HG03378 (cell line): ENCODE measurements around the gene CD276.

ENCODE experiments used
- ATAC-seq: cut with Tn5 transposase; IDR thresholded peaks from one replicate; pipeline ENCODE4 v1.9.1; 2021; ENCODE audit warnings: mild to moderate bottlenecking, moderate library complexity; ENCODE audit not compliant: unreplicated experiment

Gene CD276

DNA sequence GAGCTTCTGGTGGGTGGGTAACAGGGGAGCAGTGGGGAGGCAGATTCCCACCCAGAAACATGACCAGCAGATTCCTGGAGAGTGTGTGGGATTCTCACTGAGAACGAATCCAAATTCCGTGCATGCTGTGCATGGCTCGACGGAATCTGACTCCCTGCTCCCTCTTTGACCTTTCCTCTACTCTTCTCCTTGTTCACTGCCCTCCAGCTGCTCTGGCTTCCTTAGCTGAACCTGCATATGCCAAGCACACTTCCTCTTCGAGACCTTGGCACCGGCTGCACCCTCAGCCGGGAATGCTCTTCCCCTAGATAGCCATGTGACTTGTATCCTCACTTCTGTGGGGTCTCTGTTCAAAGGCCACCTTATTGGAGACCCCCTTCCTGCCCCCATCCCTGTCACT, 62.7 kb downstream of the CD276 start:
- ATAC-seq, result no peak

DNA sequence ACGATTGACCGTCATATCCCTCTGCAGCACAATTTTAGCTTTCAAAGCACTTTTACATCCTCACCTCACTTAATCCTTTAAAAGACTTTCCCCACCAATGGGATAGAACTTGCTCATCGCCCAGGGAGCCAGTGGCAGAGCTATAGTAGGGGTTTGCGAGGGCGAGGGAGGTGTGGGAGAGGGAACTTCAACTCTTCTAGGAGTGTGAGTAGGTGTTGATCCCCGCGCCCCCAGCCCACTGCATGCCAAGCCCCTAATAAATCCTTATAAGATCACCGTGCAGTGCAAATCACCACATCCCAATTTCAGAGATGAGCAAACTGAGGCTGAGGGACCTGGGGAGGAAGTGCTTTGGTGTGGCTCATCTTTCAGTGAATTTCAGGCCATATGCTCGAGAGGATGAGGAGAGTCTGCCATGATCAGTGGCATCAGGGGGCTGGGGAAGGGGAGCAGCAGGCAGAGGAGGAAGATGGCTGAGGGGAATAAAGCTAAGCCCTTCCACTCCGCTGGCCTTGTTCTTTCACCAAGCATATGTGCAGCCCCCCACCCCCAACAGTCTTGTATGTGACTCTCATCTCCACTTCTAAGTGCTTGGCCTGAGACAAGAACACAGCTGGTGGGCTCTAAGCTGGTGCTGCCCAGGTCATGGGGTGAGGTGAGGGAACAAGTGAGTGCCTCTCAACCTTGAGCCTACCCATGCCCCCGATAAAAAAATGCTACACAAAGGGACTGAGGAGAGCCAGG, 63.8 kb downstream of the CD276 start:
- ATAC-seq, result no peak

DNA sequence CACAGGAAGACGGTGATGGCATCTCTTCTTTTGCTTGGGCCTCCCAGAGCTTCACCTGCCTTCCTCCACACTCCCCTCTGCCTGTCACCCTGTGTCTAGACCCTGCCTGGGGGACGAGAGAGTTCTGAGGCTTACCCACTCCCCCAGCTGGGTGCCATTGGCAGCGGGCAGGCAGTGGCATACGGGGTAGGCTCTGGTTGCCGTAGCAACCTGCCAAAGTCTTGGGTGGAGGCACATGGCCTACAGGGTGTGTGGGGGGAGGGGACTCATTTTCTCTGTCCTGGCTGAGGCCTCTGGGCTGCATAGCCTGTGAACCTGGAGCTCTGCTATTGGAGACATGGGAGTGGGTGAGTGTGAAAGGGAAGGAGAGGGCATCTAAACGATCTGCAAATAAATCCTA, 64.5 kb downstream of the CD276 start:
- ATAC-seq, result no peak

DNA sequence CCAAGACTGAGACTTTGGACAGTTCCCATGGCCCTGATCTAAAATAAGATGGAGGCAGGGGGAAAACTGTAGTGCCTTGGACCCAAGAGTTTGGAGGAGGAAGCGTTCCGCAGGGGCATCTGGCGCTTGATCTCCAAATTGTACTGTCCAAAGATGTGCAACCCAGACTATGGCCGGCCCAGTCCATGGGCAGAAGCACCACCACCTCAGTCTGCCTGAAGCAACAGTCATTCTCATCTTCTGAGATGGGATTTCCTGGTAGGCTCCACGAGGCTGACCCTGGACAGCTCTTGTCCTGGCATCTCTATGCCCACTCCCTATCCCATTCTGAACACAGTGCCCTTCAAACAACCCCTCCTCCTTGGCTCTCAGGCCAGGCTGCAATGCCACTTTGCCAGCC, 65.3 kb downstream of the CD276 start:
- no peak for ATAC-seq

DNA sequence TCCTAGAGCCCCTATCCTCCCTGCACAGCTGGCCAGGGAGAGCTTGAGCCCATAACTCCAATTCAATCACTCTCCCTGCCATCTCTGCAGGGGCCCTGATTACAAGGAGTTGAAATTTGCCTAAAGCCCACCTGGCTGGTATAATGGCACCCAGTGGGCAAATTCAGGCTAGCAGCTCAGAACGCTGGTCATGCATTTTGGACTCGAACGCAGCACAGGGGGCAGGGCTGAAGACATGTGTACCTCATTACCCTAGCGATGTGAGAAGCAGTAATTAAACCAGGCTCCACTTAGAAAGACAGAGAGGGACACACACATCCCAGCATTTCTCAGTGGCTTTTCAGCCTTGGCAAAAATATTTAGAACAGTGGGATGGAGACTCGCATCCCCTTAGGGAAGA, 65.8 kb downstream of the CD276 start:
- ATAC-seq, result no peak

DNA sequence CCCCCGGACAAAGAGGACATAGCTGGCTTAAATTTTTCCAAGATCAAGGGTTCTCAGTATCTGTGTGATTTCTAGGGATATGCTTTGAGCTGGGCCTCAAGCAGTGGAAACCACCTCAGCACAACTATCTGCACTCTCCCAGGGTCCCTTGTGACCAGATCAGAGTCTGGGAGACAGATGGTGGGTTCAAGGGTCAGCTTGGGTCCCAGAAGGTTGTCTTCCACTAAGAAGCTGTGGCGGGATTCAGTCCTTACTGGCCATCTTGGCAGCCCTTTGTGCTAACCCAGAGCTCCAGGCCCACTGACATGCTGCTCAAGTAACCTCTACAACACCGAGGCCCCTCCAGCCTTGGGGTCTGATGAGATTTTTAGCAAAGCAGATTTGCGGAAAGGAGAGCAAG, 66.3 kb downstream of the CD276 start:
- no peak for ATAC-seq

DNA sequence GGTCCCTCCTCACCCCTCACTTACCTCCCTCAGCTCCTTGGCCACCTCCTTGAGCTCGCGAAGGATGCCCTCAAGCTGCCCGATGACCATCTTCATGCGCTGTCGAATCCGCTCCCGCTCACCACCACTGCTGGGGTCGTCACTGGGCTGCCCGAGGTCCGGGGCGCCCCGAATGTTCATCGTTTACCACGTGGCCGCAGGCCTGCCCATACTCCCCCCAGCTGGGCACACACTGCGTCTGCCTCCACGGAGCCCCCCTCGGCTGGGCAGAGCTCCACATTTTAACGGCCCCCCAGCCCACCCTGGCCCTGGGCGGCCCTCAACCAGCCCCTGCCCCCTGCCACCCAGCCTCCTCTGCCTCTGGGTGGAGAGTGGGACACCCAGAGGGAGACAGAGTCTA, 66.8 kb downstream of the CD276 start:
- ATAC-seq, result no peak

DNA sequence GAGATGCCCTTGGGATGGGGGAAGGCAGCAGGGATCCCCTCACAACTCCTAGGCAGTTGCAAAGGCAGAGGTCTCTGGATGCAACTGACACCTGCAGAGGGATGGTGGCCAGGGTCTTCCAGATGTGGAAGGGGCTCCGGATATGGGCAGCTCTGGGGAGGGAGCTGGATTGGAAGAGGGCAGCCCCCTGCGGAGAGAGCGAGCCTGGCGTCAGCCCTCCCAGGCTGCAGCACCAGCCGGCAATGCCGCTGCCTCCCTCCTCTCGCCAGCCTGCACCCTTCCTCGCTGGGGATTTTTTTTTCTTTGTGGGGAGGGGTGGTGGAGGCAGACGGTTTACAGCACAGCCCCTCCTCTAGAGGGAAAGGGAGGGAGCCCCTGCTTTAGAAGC, 67.3 kb downstream of the CD276 start:
- no peak for ATAC-seq

DNA sequence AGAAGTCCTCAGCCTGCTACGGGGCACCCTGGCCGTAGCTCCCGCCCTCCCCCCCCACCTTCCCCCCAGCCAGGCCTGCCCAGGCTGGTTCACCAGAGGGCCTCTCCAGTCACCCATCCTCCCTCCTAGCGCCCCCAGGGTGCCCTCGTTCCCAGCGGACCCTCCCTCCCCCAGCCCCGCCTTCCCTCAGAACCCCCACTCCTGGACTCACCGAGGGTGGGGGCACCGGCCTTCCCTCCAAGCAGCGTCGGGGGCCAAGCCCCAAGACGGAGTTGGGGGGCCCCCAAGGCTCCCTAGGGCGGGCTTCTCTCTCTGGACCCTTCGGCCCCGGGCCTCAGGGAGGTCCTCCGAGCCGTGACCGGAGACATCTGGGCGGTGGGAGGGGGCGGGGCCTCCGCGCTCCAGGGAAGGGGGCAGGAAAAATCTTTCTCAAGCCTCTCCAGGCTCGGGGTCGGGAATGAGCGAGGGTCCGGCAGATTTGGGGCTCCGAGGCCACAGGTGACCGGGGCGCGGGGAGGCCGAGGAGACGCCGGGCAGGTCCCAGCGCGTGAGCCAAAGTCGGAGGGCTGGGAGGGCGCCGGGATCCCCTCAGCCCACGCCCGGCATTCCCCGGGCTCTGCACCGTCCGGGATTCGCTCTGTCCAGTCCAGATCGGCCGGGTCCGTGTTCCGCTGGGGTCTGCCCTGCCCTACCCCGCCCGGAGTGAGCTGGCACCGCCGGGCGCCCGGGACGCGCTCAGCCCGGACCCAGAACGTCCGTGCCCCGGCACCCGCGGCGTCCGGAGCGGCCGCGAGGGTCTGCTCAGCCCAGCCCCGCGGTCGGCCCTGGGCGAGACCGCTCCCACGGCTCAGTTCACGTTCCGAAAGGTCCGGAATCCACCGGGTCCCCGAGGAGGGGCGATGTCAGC, 68.0 kb downstream of the CD276 start:
- ATAC-seq, result no peak

DNA sequence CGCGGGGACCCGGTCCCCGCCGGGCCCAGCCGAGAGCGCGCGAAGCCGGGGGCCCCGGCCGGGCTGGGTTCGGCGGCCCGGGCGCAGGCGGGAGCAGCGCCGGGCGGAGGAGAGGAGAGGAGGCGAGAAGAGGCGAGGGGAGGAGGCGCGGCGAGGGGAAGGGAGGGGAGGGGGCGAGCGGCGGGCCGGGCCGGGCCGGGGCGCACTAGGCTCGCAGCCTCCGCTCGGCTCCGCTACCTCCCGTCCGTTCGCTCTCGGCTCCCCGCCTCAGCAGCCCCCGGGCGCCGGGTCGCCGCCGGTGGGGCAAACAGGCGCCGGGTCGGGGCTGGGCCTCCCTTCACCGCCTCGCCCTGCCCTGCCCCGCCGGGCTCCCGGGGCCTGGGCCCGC, 68.6 kb downstream of the CD276 start:
- ATAC-seq, result no peak

DNA sequence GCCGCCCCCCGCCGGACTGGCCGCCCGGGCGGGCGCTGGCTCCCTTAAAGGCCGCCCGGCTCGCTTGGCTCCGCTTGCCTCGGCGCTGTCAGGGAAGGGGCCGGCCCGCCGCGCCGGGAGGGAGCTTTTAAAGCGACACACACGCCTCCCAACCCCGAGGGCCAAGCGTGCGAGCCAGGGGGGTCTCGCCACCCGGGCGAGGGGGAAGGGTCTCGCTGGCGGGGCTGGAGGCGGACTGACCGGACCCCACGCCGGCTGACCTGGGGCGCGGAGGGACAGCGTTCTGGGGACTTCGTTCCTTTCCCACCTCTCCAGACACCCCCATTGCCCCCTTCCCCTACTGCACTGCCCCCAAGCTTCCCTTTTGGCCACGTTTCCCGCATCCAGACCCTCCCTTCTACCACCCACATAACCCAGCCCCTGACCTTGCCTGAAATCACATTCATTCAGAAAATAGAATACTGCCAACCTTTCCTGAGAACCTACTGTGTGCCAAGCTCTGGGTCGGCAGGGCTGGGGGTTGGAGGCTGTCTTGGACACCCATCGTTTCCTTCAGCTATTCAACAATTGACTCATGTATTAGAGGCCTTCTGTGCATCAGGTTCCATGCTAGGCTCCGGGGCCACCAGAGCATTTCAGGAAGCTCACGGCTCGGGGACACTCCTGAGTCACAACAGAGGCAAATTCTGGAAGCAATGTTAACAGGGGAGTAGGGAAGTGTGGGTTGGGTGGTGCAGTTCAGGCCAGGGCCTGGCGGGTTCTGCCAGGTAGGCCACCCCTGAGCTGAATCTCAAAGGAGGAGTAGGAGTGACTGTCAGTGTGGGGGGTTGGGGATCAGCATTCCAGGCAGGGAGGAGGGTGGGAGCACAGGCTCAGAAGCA, 69.3 kb downstream of the CD276 start, which contains the start of gene INSYN1:
INSYN1 (minus strand) TSS at position 102 of the 881 bp plus-strand sequence. CDS start 2,221 bp downstream, outside the sequence.
- no peak for ATAC-seq

DNA sequence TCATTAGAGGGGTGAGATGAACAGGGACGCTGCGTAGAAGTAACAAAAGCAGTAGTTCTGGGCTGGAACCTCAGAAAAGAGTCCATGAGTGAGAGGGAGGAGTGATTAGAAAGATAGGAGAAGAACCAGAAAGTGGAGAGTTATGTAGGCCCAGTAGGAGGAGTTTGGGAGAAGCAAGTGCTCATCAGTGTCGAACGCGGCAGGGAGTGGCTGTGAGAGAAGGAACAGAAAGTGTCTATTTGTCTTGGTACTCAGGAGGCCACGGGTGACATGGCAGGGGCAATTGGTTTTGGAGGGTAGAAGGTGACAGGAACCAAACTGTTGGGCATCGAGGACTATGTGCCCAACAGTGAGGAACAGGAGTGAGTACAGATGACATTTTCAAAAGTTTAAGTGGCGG, 70.3 kb downstream of the CD276 start:
- ATAC-seq, result no peak

DNA sequence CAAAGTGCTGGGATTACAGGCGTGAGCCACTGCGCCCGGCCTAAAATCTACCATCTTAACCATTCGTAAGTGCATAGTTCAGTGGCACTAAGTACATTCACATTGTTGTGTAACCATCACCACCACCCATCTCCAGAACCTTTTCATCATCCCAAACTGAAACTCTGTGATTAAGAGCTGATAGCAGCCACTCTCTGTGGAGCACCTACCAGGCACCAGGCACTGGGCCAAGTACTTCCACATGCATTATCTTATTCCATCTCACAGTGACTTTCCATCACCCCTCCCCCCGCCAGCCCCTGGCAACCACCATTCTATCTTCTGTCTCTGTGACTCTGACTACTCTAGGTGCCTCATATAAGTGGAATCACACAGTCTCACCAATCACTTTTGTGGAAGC, 71.3 kb downstream of the CD276 start:
- ATAC-seq, result no peak

DNA sequence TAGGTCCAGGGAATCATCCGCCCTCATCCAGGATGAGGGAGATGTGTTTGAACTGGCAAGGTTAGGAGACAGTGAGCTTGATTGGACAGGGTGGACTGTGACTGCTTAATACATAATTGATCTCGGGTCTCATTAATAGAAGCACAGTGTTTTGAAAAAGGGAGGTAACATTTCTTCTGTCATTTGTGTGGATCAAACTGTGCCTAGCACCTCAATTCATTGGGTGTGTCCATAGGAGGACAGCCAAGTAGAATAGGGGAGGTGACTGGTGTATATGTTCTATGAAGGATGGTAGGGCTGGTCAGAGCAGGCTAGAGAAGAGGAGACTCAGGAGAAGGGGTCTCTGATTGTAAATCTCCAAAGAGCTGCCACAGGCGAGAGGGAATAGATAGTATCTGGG, 71.8 kb downstream of the CD276 start:
- ATAC-seq, result no peak

DNA sequence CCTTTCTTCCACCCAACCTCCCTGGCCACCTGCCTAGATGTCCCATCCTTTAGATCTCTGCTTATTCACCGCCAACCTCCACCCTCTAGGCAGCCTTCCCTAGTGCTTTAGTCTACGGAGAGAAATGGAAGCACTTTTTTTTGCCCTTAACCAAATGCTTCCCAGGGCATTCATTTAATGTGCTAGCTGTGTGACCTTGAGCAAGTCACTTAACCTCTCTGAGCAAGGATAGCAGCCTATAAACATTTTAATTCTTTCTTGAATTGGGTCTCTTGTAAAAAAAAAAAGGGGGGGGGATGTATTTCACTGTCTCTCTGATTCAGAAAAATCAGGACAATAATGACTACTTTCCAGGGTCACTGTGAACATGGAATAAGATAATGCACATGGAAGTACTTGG, 72.2 kb downstream of the CD276 start:
- ATAC-seq, result no peak

DNA sequence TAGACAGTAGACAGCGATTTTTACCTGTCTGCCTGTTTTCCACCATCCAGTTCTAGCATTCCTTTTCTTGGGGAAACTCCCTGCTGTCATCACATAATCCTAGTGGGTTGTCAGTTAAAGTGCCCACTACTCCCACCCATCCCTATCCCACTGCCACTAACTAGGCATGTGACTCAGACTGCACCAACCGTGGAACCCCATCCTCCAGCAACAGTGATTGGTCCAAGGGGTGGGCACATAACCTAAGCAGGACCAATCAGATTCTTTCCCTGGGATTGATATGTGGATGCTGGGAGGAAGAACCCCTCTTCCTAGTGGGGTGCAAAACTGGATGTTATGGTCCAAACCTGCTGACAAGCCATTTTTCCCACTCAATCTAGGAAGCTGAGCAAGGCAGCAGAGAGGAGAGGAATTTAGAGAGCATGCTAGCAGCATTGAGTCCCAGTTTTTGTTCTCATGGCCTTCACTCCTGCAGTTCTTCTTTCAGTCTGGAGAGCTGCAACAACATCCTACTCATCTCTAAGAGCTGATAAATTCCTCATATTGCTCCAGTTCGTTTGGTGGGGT, 72.8 kb downstream of the CD276 start:
- no peak for ATAC-seq

DNA sequence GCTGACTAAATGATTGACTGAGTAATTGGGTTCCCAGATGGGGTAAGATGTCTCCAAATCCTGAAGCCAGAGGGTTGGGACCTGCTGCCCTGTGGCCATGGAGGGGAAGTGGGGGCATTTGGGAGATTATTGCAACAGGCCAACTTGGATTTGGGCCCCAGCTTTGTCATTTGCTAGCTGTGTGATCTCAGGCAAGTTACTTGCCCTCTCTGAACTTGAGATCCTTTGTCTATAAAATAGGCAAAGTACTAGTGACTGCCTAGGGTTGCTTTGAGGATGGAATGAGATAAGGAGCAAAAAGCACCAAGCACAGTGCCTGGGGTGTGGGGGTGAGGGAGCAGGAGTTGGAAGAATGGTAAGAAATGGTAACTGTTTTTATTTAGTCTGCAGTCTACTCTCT, 73.4 kb downstream of the CD276 start:
- ATAC-seq, result no peak

DNA sequence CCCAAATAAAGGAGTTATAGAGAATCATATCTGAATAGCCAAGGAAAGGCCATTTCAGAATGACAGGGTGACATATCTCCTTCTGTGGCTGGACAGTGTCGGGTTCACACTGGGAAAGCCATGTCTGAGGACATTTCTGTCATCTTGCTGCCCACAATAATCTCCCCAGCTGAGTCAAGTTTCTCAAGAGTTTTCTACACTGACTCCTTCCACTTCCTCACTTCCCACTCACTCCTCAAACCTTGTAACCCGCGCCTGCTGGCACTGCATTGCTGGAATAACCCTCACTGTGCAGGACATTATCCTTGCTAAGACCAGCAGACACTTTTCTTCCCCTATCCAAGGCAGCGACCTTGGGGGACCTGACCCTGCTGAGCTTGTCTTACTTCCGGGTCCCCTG, 74.3 kb downstream of the CD276 start:
- ATAC-seq, result no peak

DNA sequence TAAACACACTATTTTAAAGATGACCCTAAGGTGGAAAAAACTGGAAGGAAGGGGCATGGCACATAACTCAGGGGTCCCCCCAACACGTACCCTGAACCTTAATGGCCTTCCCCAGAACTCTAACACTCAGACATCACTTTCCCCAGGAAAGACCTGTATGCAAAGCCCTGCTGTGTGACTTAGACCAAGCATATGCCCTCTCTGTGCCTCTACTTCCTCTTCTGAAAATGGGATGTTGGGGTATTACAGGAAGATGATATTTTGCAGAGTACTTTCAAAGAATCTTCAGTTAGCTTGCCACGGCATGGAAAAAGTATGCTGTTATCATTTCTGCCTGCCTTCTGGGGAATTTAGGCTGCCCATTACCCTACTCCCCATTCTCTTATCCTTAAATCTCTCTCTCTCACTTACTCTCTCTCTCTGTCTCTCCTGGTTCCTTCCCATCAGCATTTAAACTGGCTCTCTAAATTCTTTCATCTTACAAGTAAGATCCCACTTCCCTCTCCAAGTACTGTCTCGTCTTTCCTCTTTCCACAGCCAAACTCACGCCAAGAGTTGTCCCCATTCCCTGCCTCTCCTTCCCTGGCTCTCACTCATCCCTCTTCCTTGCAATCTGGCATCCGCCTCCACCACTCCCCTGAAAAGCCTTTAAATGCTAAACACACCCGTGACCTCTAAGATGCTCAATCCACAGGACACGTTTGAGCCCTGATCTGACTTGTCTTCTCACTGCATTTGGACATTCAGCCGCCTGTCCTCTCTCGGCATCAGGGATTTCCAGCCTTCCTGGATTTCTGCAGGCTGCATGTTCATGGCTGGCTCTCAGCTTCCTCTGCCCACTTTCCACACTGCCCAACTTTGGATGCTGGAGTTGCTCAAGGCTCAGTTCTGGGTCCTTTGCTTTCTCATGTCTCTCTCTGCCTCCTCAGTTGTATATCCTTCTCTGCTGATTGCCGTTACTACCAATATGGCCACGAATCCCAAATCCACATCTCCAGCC, 76.4 kb downstream of the CD276 start:
- ATAC-seq, result no peak

DNA sequence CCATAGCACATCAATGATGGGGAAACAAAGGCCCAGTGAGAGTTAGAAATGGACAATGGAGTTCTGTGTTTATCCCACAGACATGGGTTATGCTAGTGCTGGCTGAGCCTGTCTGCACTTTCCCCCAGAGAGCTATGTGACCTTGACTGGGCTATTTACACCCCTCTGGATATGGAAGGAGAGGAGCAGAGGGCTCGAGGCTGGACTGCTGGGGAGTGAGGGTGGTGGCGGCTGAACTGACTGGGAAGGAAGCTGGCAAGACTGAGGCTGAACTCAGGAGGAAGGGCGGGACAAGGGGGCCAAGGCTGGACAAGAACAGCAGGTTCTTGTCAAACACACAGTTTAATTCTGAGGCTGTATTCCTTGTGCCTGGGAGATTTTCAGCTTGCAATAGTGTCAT, 79.7 kb downstream of the CD276 start:
- no peak for ATAC-seq
